ENCODE measurements around the gene PGAP6. TPM values are rescaled to one million over a fixed set of nuclear protein-coding genes. Genes with fewer than 3 reads are reported as not detected.
"Not testable (repeated sequence)": the region's sequence is repeated elsewhere in the genome, so short reads cannot be mapped to it uniquely, and the experiment has no call there.

Gene PGAP6
- total and polyA plus RNA-seq, 4 donors, result 38.0 to 100.0 (median 68.1) TPM

- H3K27ac ChIP-seq (ENCODE audit: low read depth in 1 of 2, low read length in 1 of 2), result no peak overlapping the region
- H3K9me3 ChIP-seq (ENCODE audit: control insufficient read depth in 4 of 4, insufficient read depth in 3 of 4, low read length in 3 of 4), result peaks cover 0 to 4% (median 0%) of the 10 kb centered on the region in 4 donors
- no peak for TF ChIP-seq CTCF (IDR thresholded peaks at IDR 0.05; ENCODE audit: control extremely low read depth, extremely low read depth)
- peaks cover 0 to 3% (median 0%) of the 10 kb centered on the region in 4 donors for H3K36me3 ChIP-seq (ENCODE audit: control insufficient read depth in 4 of 4, insufficient read depth in 4 of 4, low read length in 4 of 4)
- peaks cover 0 to 23% (median 12%) of the 10 kb centered on the region in 5 donors for H3K4me1 ChIP-seq (ENCODE audit: control insufficient read depth in 5 of 5, insufficient read depth in 5 of 5, low read length in 5 of 5)
- DNase-seq, result peak in 2 of 3 donors; percentile 16 to 24
- WGBS, 2 donors, result 67 to 75% methylated on average over 6 of the region's 6 CpGs
- H3K9ac ChIP-seq (ENCODE audit: insufficient read depth in 1 of 2, low read length in 2 of 2), result no peak overlapping the region
- no peak for ATAC-seq (ENCODE audit: insufficient read depth, low FRiP score)
- no peaks in the 10 kb centered on the region for H3K27me3 ChIP-seq (ENCODE audit: control insufficient read depth in 3 of 3, insufficient read depth in 3 of 3, low read length in 2 of 3)
- no peak overlapping the region for H3K4me3 ChIP-seq
Observed at GRCh38 chr16:333406-334094, 48.2 kb downstream of the PGAP6 start.

- H3K4me1 ChIP-seq (ENCODE audit: control insufficient read depth in 5 of 5, insufficient read depth in 5 of 5, low read length in 5 of 5), result peaks cover 0 to 32% (median 18%) of the 10 kb centered on the region in 5 donors
- not testable (repeated sequence) for H3K4me3 ChIP-seq; ATAC-seq (ENCODE audit: insufficient read depth, low FRiP score); H3K27ac ChIP-seq (ENCODE audit: low read depth in 1 of 2, low read length in 1 of 2); H3K27me3 ChIP-seq (ENCODE audit: control insufficient read depth in 3 of 3, insufficient read depth in 3 of 3, low read length in 2 of 3); H3K9me3 ChIP-seq (ENCODE audit: control insufficient read depth in 4 of 4, insufficient read depth in 3 of 4, low read length in 3 of 4); H3K36me3 ChIP-seq (ENCODE audit: control insufficient read depth in 4 of 4, insufficient read depth in 4 of 4, low read length in 4 of 4)
- WGBS, 2 donors, result 65 to 66% methylated on average over 6 of the region's 6 CpGs
- DNase-seq, result peak; percentile 83 to 95 (median 93)
- peak overlapping the region in 1 of 2 donors; percentile 86 for H3K9ac ChIP-seq (ENCODE audit: insufficient read depth in 1 of 2, low read length in 2 of 2)
Observed at GRCh38 chr16:331181-331814, 50.5 kb downstream of the PGAP6 start.

GRCh38 chr16:330741-331140 lies 51.0 kb downstream of the PGAP6 start:
- no peak for TF ChIP-seq CTCF (IDR thresholded peaks at IDR 0.05; ENCODE audit: control extremely low read depth, extremely low read depth)
- Histone ChIP-seq H3K9ac (ENCODE audit: insufficient read depth in 1 of 2, low read length in 2 of 2) (no peak overlapping the region), H3K36me3 (ENCODE audit: control insufficient read depth in 4 of 4, insufficient read depth in 4 of 4, low read length in 4 of 4) (peaks cover 0 to 3% (median 0%) of the 10 kb centered on the region in 4 donors), H3K9me3 (ENCODE audit: control insufficient read depth in 4 of 4, insufficient read depth in 3 of 4, low read length in 3 of 4) (peaks cover 0 to 4% (median 0%) of the 10 kb centered on the region in 4 donors), H3K4me1 (ENCODE audit: control insufficient read depth in 5 of 5, insufficient read depth in 5 of 5, low read length in 5 of 5) (peaks cover 0 to 32% (median 18%) of the 10 kb centered on the region in 5 donors), H3K27ac (ENCODE audit: low read depth in 1 of 2, low read length in 1 of 2) (no peak overlapping the region), H3K27me3 (ENCODE audit: control insufficient read depth in 3 of 3, insufficient read depth in 3 of 3, low read length in 2 of 3) (no peaks in the 10 kb centered on the region), H3K4me3 (no peak overlapping the region)
- DNase-seq (peak in 1 of 3 donors; percentile 66), ATAC-seq (ENCODE audit: insufficient read depth, low FRiP score) (no peak)
- 78 to 83% methylated on average over 2 of the region's 2 CpGs for WGBS, 2 donors

GRCh38 chr16:325375-326145 lies 56.2 kb downstream of the PGAP6 start:
- Histone ChIP-seq H3K4me1 (ENCODE audit: control insufficient read depth in 5 of 5, insufficient read depth in 5 of 5, low read length in 5 of 5) (peaks cover 0 to 26% (median 8%) of the 10 kb centered on the region in 5 donors), H3K9ac (ENCODE audit: insufficient read depth in 1 of 2, low read length in 2 of 2) (no peak overlapping the region), H3K27ac (ENCODE audit: low read depth in 1 of 2, low read length in 1 of 2) (peak overlapping the region in 1 of 2 donors; percentile 15), H3K9me3 (ENCODE audit: control insufficient read depth in 4 of 4, insufficient read depth in 3 of 4, low read length in 3 of 4) (no peaks in the 10 kb centered on the region), H3K27me3 (ENCODE audit: control insufficient read depth in 3 of 3, insufficient read depth in 3 of 3, low read length in 2 of 3) (no peaks in the 10 kb centered on the region), H3K36me3 (ENCODE audit: control insufficient read depth in 4 of 4, insufficient read depth in 4 of 4, low read length in 4 of 4) (no peaks in the 10 kb centered on the region), H3K4me3 (no peak overlapping the region)
- 61 to 79% methylated on average over 28 of the region's 28 CpGs for WGBS, 2 donors
- no peak for TF ChIP-seq CTCF (IDR thresholded peaks at IDR 0.05; ENCODE audit: control extremely low read depth, extremely low read depth)
- ATAC-seq (ENCODE audit: insufficient read depth, low FRiP score) (no peak), DNase-seq (no peak)

Measured in lung (tissue), 12 donors.